Testis (tissue), 2 donors: Measurements from ENCODE around the gene TXLNA.

ENCODE experiments used
- CTCF ChIP-seq, 3 experiments: fragments of 450-650 bp in 2 of 3; fragments of 200-600 bp in 1 of 3; sonication (generic) in 1 of 3; IDR thresholded peaks; one replicate each; pipeline ENCODE4 v1.5.1; 2016 to 2019; ENCODE audit warnings: antibody characterized with exemption in 3 of 3, mild to moderate bottlenecking in 2 of 3, moderate library complexity in 1 of 3
- POLR2A ChIP-seq: fragments of 450-650 bp; IDR thresholded peaks from one replicate; pipeline ENCODE4 v1.6.1; 2017; ENCODE audit warnings: antibody characterized with exemption, mild to moderate bottlenecking, moderate library complexity

- no peak for TF ChIP-seq POLR2A
- TF ChIP-seq CTCF (IDR thresholded peaks at IDR 0.05), result no peak
Measured at GRCh38 chr1:32150847-32151246, 28.6 kb upstream of the TXLNA start.
